Measurements from ENCODE around the gene ZNF462. TPM values are rescaled to one million over a fixed set of nuclear protein-coding genes. Genes with fewer than 3 reads are reported as not detected.

ZNF462 gene
- total RNA-seq, 1 donor from 2014 or later: 25.9 TPM

GRCh38 chr9:106864373-106865143 lies 1.6 kb downstream of the ZNF462 start:
- ATAC-seq: no peak

- ATAC-seq: no peak
These were observed 3.3 kb downstream of the ZNF462 start for GRCh38 chr9:106866243-106866642.

- no peak for ATAC-seq
These were observed 4.3 kb downstream of the ZNF462 start for GRCh38 chr9:106867286-106867685.

- no peak for ATAC-seq
These were observed 5.1 kb downstream of the ZNF462 start for GRCh38 chr9:106868087-106868486.

- ATAC-seq: peak; percentile 76
These were observed 5.6 kb downstream of the ZNF462 start for GRCh38 chr9:106868565-106868964.

- no peak for ATAC-seq
These were observed 6.1 kb downstream of the ZNF462 start for GRCh38 chr9:106869028-106869427.

GRCh38 chr9:106869458-106869857 lies 6.5 kb downstream of the ZNF462 start:
- ATAC-seq: peak; percentile 75

- no peak for ATAC-seq
These were observed 9.7 kb downstream of the ZNF462 start for GRCh38 chr9:106872641-106873040.

GRCh38 chr9:106874031-106874430 lies 11.1 kb downstream of the ZNF462 start:
- ATAC-seq: no peak

- no peak for ATAC-seq
These were observed 11.7 kb downstream of the ZNF462 start for GRCh38 chr9:106874652-106875051.

- ATAC-seq: no peak
These were observed 12.6 kb downstream of the ZNF462 start for GRCh38 chr9:106875529-106875928.

- ATAC-seq: no peak
These were observed 14.4 kb downstream of the ZNF462 start for GRCh38 chr9:106877345-106877744.

- no peak for ATAC-seq
These were observed 15.3 kb downstream of the ZNF462 start for GRCh38 chr9:106878081-106878837.

GRCh38 chr9:106878934-106879333 lies 16.0 kb downstream of the ZNF462 start:
- ATAC-seq: peak; percentile 92

GRCh38 chr9:106879439-106879882 lies 16.5 kb downstream of the ZNF462 start:
- ATAC-seq: no peak

- no peak for ATAC-seq
These were observed 17.1 kb downstream of the ZNF462 start for GRCh38 chr9:106880081-106880480.

GRCh38 chr9:106880863-106881262 lies 17.9 kb downstream of the ZNF462 start:
- ATAC-seq: peak; percentile 73

- ATAC-seq: no peak
These were observed 20.1 kb downstream of the ZNF462 start for GRCh38 chr9:106883030-106883429.

GRCh38 chr9:106883626-106884190 lies 20.7 kb downstream of the ZNF462 start:
- no peak for ATAC-seq

GRCh38 chr9:106885451-106885850 lies 22.5 kb downstream of the ZNF462 start:
- ATAC-seq: peak; percentile 87

GRCh38 chr9:106886111-106887046 lies 23.4 kb downstream of the ZNF462 start:
- peak; percentile 58 for ATAC-seq

GRCh38 chr9:106887066-106887465 lies 24.1 kb downstream of the ZNF462 start:
- no peak for ATAC-seq
